HepG2 (cell line): ENCODE measurements around the gene DUS1L. TPM values are rescaled to one million over a fixed set of nuclear protein-coding genes. Genes with fewer than 3 reads are reported as not detected.
A peak's percentile ranks its signal among the peaks of the same experiment; 100 is the strongest.

ENCODE experiments used
- ATM ChIP-seq: fragments of 450-650 bp; IDR thresholded peaks from 2 replicates; pipeline ENCODE4 v1.7.1; 2017; ENCODE audit warnings: mild to moderate bottlenecking, borderline replicate concordance
- FOXJ3 ChIP-seq: sonication (generic); formaldehyde crosslinking; IDR thresholded peaks from 2 replicates; pipeline ENCODE4 v1.4.0; 2020; ENCODE audit warnings: missing genetic modification reagents, mild to moderate bottlenecking, borderline replicate concordance
- HDAC2 ChIP-seq: sonication (generic); formaldehyde crosslinking; IDR thresholded peaks from 2 replicates; pipeline ENCODE4 v1.4.0; 2020; ENCODE audit warnings: missing genetic modification reagents
- KLF13 ChIP-seq: sonication (generic); formaldehyde crosslinking; IDR thresholded peaks from 2 replicates; pipeline ENCODE4 v1.4.0; 2020; ENCODE audit warnings: mild to moderate bottlenecking, missing genetic modification reagents
- MYNN ChIP-seq: sonication (generic); formaldehyde crosslinking; IDR thresholded peaks from 2 replicates; pipeline ENCODE4 v1.4.0; 2020; ENCODE audit warnings: mild to moderate bottlenecking, low read depth, missing genetic modification reagents
- NFE2L1 ChIP-seq: sonication (generic); formaldehyde crosslinking; IDR thresholded peaks from 2 replicates; pipeline ENCODE4 v1.4.0; 2020; ENCODE audit warnings: missing genetic modification reagents, mild to moderate bottlenecking, borderline replicate concordance
- PHF8 ChIP-seq: sonication (generic); formaldehyde crosslinking; IDR thresholded peaks from 2 replicates; pipeline ENCODE4 v1.5.0; 2020; ENCODE audit warnings: missing genetic modification reagents
- POLR2A ChIP-seq, 2 experiments: IDR thresholded peaks; 2 replicates each; pipeline ENCODE4 v1.6.1; 2011; ENCODE audit warnings: low read depth in 2 of 2, low read length in 2 of 2, mild to moderate bottlenecking in 1 of 2, moderate library complexity in 1 of 2; ENCODE audit not compliant: insufficient read depth in 1 of 2
- RARG ChIP-seq: sonication (generic); formaldehyde crosslinking; IDR thresholded peaks from 2 replicates; pipeline ENCODE4 v1.4.0; 2020; ENCODE audit warnings: low read depth, mild to moderate bottlenecking, missing genetic modification reagents
- SP1 ChIP-seq, 2 experiments: fragments of 450-650 bp in 1 of 2; sonication (generic) in 1 of 2; formaldehyde crosslinking in 1 of 2; IDR thresholded peaks; 2 replicates each; pipeline versions ENCODE4 v1.4.0 to v1.6.1; 2016 to 2020; ENCODE audit warnings: missing genetic modification reagents in 1 of 2
- SP5 ChIP-seq: IDR thresholded peaks from 2 replicates; pipeline ENCODE4 v1.6.1; 2016; ENCODE audit warnings: low read depth, borderline replicate concordance
- SRSF1 ChIP-seq: fragments of 200-400 bp; formaldehyde crosslinking; optimal IDR thresholded peaks from 2 replicates; pipeline ENCODE3; 2017; ENCODE audit warnings: mild to moderate bottlenecking, low read depth, low read length, moderate library complexity
- SSRP1 ChIP-seq: IDR thresholded peaks from 2 replicates; pipeline ENCODE4 v1.6.1; 2016; ENCODE audit warnings: control low read depth
- ZBTB38 ChIP-seq: sonication (generic); formaldehyde crosslinking; IDR thresholded peaks from 2 replicates; pipeline ENCODE4 v1.5.1; 2020; ENCODE audit warnings: mild to moderate bottlenecking, missing genetic modification reagents
- ZNF251 ChIP-seq: sonication (generic); formaldehyde crosslinking; IDR thresholded peaks from 2 replicates; pipeline ENCODE4 v1.9.0; 2021; ENCODE audit warnings: mild to moderate bottlenecking, missing genetic modification reagents
- ZNF33A ChIP-seq: sonication (generic); formaldehyde crosslinking; IDR thresholded peaks from 2 replicates; pipeline ENCODE4 v1.5.1; 2020; ENCODE audit warnings: missing genetic modification reagents, mild to moderate bottlenecking, moderate library complexity, borderline replicate concordance
- ZNF614 ChIP-seq: IDR thresholded peaks from 2 replicates; pipeline ENCODE4 v1.6.1; 2018; ENCODE audit warnings: missing biosample characterization, missing genetic modification reagents, inconsistent platforms, borderline replicate concordance
- ZNF7 ChIP-seq: IDR thresholded peaks from 2 replicates; pipeline ENCODE4 v1.6.1; 2016; ENCODE audit warnings: missing biosample characterization, missing genetic modification reagents
- polyA plus RNA-seq, 8 experiments: library from polyadenylated mRNA; depleted of rRNA in 3 of 8; stranded (reverse) in 7 of 8; unstranded in 1 of 8; fragments of >200 nt; fragmentation: Illumina TruSeq in 4 of 8; extraction: Trizol in 4 of 8; gene quantifications; 2 replicates each; pipeline versions ENCODE4 v1.2.1 to v1.2.3, GENCODE V29; 2011 to 2016; ENCODE audit warnings: low read depth in 4 of 8, missing spikeins in 1 of 8, mixed read lengths in 1 of 8; ENCODE audit not compliant: insufficient read depth in 1 of 8
- total RNA-seq, 5 experiments: library from RNA; depleted of rRNA; stranded (reverse); fragments of >200 nt; fragmentation: Illumina TruSeq; extraction: Trizol; gene quantifications; 2 replicates each; pipeline ENCODE4 v1.2.3, GENCODE V29; 2016; ENCODE audit warnings: low read depth in 1 of 5
- TF ChIP-seq, protein P1 (sequence below): sonication (generic); formaldehyde crosslinking; IDR thresholded peaks from 2 replicates; pipeline ENCODE4 v1.5.0; 2020; ENCODE audit warnings: mild to moderate bottlenecking, missing genetic modification reagents
- TF ChIP-seq, protein P2 (sequence below): sonication (generic); formaldehyde crosslinking; IDR thresholded peaks from 2 replicates; pipeline ENCODE4 v1.4.0; 2020; ENCODE audit warnings: missing genetic modification reagents, mild to moderate bottlenecking, borderline replicate concordance
- TF ChIP-seq, protein P3 (sequence below): sonication (generic); formaldehyde crosslinking; IDR thresholded peaks from 2 replicates; pipeline ENCODE4 v1.4.0; 2020; ENCODE audit warnings: missing genetic modification reagents, borderline replicate concordance

Gene DUS1L
- total and polyA plus RNA-seq, 2 of the 13 experiments (the other 11 are each of a cell fraction or from before 2014, with no cell fraction given): 81.0 to 109 TPM

DNA sequence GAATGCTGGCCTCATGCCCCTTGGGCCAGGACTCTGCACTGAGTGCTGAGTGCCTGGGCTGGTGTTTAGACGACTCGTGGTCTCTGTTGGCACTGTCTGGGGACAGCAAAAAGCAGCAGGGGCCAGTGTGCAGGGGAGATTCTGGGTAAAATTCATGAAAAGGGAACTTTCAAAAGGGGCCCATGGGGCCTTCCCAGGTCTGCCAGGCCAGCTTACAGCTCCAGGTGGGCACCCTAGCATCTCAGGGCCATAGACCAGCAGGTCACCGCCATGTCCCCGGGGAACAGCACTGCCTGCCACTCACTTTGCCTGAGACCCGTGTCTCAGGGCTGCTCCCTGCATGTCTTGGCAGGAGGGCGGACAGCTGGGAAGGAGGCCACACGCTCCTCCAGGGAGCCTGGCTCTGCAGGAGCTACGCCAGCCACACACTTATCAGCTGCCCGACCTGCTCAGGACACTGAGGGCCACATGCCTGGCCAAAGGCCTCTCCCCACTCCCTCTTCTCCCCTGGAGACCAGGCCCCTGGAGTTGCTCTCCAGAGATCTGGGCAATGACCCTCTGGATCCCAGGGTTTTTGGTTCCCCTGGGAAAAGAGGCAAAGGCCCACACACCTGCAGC, 41.2 kb upstream of the DUS1L start (continued):
- TF ChIP-seq FOXJ3 (CRISPR knock-in tag) (no peak), POLR2A (IDR thresholded peaks at IDR 0.05; ENCODE audit: insufficient read depth in 1 of 2, low read depth in 2 of 2, low read length in 2 of 2) (no peak), KLF13 (no peak), PHF8 (CRISPR knock-in tag) (no peak), ZNF251 (CRISPR knock-in tag) (0 out of 2 replicates have a peak, but pooled peaks have one; percentile 27), SP1 (IDR thresholded peaks at IDR 0.05) (no peak), SP1 (CRISPR knock-in tag; IDR thresholded peaks at IDR 0.05) (no peak), HDAC2 (no peak; the same call in 1 of the 2 replicates), ZBTB38 (no peak), RARG (CRISPR knock-in tag) (no peak), ATM (no peak), SRSF1 (peak; percentile 58), ZNF7 (CRISPR knock-in tag) (0 out of 2 replicates have a peak, but pooled peaks have one; percentile 1), SSRP1 (0 out of 2 replicates have a peak, but pooled peaks have one; percentile 7), ZNF33A (CRISPR knock-in tag) (no peak), MYNN (CRISPR knock-in tag) (no peak), NFE2L1 (CRISPR knock-in tag) (no peak), SP5 (no peak), ZNF614 (CRISPR knock-in tag) (no peak)
- TF ChIP-seq, protein P1, sequence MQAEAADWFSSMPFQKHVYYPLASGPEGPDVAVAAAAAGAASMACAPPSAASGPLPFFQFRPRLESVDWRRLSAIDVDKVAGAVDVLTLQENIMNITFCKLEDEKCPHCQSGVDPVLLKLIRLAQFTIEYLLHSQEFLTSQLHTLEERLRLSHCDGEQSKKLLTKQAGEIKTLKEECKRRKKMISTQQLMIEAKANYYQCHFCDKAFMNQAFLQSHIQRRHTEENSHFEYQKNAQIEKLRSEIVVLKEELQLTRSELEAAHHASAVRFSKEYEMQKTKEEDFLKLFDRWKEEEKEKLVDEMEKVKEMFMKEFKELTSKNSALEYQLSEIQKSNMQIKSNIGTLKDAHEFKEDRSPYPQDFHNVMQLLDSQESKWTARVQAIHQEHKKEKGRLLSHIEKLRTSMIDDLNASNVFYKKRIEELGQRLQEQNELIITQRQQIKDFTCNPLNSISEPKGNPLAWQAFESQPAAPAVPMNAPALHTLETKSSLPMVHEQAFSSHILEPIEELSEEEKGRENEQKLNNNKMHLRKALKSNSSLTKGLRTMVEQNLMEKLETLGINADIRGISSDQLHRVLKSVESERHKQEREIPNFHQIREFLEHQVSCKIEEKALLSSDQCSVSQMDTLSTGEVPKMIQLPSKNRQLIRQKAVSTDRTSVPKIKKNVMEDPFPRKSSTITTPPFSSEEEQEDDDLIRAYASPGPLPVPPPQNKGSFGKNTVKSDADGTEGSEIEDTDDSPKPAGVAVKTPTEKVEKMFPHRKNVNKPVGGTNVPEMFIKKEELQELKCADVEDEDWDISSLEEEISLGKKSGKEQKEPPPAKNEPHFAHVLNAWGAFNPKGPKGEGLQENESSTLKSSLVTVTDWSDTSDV (CRISPR knock-in tag): 0 out of 2 replicates have a peak, but pooled peaks have one; percentile 48
- TF ChIP-seq, protein P2, sequence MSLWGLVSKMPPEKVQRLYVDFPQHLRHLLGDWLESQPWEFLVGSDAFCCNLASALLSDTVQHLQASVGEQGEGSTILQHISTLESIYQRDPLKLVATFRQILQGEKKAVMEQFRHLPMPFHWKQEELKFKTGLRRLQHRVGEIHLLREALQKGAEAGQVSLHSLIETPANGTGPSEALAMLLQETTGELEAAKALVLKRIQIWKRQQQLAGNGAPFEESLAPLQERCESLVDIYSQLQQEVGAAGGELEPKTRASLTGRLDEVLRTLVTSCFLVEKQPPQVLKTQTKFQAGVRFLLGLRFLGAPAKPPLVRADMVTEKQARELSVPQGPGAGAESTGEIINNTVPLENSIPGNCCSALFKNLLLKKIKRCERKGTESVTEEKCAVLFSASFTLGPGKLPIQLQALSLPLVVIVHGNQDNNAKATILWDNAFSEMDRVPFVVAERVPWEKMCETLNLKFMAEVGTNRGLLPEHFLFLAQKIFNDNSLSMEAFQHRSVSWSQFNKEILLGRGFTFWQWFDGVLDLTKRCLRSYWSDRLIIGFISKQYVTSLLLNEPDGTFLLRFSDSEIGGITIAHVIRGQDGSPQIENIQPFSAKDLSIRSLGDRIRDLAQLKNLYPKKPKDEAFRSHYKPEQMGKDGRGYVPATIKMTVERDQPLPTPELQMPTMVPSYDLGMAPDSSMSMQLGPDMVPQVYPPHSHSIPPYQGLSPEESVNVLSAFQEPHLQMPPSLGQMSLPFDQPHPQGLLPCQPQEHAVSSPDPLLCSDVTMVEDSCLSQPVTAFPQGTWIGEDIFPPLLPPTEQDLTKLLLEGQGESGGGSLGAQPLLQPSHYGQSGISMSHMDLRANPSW: no peak
- TF ChIP-seq, protein P3, sequence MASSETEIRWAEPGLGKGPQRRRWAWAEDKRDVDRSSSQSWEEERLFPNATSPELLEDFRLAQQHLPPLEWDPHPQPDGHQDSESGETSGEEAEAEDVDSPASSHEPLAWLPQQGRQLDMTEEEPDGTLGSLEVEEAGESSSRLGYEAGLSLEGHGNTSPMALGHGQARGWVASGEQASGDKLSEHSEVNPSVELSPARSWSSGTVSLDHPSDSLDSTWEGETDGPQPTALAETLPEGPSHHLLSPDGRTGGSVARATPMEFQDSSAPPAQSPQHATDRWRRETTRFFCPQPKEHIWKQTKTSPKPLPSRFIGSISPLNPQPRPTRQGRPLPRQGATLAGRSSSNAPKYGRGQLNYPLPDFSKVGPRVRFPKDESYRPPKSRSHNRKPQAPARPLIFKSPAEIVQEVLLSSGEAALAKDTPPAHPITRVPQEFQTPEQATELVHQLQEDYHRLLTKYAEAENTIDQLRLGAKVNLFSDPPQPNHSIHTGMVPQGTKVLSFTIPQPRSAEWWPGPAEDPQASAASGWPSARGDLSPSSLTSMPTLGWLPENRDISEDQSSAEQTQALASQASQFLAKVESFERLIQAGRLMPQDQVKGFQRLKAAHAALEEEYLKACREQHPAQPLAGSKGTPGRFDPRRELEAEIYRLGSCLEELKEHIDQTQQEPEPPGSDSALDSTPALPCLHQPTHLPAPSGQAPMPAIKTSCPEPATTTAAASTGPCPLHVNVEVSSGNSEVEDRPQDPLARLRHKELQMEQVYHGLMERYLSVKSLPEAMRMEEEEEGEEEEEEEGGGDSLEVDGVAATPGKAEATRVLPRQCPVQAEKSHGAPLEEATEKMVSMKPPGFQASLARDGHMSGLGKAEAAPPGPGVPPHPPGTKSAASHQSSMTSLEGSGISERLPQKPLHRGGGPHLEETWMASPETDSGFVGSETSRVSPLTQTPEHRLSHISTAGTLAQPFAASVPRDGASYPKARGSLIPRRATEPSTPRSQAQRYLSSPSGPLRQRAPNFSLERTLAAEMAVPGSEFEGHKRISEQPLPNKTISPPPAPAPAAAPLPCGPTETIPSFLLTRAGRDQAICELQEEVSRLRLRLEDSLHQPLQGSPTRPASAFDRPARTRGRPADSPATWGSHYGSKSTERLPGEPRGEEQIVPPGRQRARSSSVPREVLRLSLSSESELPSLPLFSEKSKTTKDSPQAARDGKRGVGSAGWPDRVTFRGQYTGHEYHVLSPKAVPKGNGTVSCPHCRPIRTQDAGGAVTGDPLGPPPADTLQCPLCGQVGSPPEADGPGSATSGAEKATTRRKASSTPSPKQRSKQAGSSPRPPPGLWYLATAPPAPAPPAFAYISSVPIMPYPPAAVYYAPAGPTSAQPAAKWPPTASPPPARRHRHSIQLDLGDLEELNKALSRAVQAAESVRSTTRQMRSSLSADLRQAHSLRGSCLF: no peak
